Liver (tissue), 9 donors: ENCODE measurements around the gene TMEM109. TPM values are rescaled to one million over a fixed set of nuclear protein-coding genes. Genes with fewer than 3 reads are reported as not detected.

ENCODE experiments used
- DNase-seq: peaks from one replicate; pipeline ENCODE4 v3.0.0-alpha.2; 2017; ENCODE audit warnings: low spot score
- H3K27ac ChIP-seq, 2 donors: one replicate each; pipeline ENCODE4 v1.7.0; 2013; ENCODE audit warnings: inconsistent platforms in 2 of 2, low read length in 2 of 2, control low read depth in 1 of 2, low read depth in 1 of 2, mild to moderate bottlenecking in 1 of 2
- H3K27me3 ChIP-seq, 4 donors: one replicate each; pipeline versions ENCODE4 v1.6.1 to v1.7.0; 2013; ENCODE audit warnings: low read length in 3 of 4, inconsistent platforms in 1 of 4, mild to moderate bottlenecking in 1 of 4, moderate library complexity in 1 of 4; ENCODE audit not compliant: control insufficient read depth in 4 of 4, insufficient read depth in 4 of 4
- H3K36me3 ChIP-seq, 4 donors: one replicate each; pipeline versions ENCODE4 v1.6.1 to v1.7.0; 2013; ENCODE audit warnings: low read length in 3 of 4, mild to moderate bottlenecking in 3 of 4, low read depth in 1 of 4, moderate library complexity in 1 of 4; ENCODE audit not compliant: control insufficient read depth in 4 of 4, insufficient read depth in 3 of 4
- H3K4me1 ChIP-seq, 4 donors: one replicate each; pipeline versions ENCODE4 v1.6.1 to v1.7.0; 2013; ENCODE audit warnings: low read length in 3 of 4, mild to moderate bottlenecking in 3 of 4, moderate library complexity in 1 of 4; ENCODE audit not compliant: control insufficient read depth in 4 of 4, insufficient read depth in 4 of 4
- H3K4me3 ChIP-seq, 3 donors: one replicate each; pipeline versions ENCODE4 v1.6.1 to v1.7.0; 2013; ENCODE audit warnings: low read length in 3 of 3, control low read depth in 1 of 3, low read depth in 1 of 3, mild to moderate bottlenecking in 1 of 3
- H3K9ac ChIP-seq, 2 donors: one replicate each; pipeline ENCODE4 v1.7.0; 2013; ENCODE audit warnings: low read length in 2 of 2, mild to moderate bottlenecking in 2 of 2, moderate library complexity in 2 of 2, control low read depth in 1 of 2, low read depth in 1 of 2
- H3K9me3 ChIP-seq, 4 donors: one replicate each; pipeline versions ENCODE4 v1.6.1 to v1.7.0; 2013; ENCODE audit warnings: low read length in 3 of 4; ENCODE audit not compliant: control insufficient read depth in 4 of 4
- ATF3 ChIP-seq: IDR thresholded peaks from 2 replicates; pipeline ENCODE4 v1.6.1; 2016; ENCODE audit warnings: antibody characterized with exemption
- CTCF ChIP-seq: fragments of 150-350 bp; IDR thresholded peaks from 2 replicates; pipeline ENCODE4 v1.5.1; 2017; ENCODE audit warnings: improper control_type of control experiment, low read depth, low read length; ENCODE audit not compliant: missing input control
- EGR1 ChIP-seq, 2 donors: IDR thresholded peaks; 2 replicates each; pipeline ENCODE4 v1.6.1; 2016 to 2018; ENCODE audit warnings: antibody characterized with exemption in 2 of 2, low read depth in 2 of 2
- FOXA1 ChIP-seq: IDR thresholded peaks from 2 replicates; pipeline ENCODE4 v1.6.1; 2016; ENCODE audit warnings: antibody characterized with exemption
- FOXA2 ChIP-seq: IDR thresholded peaks from 2 replicates; pipeline ENCODE4 v1.6.1; 2016; ENCODE audit warnings: antibody characterized with exemption
- GABPA ChIP-seq, 2 donors: IDR thresholded peaks in 1 of 2; conservative IDR thresholded peaks in 1 of 2; 2 replicates each; pipeline ENCODE4 v1.6.1; 2016; ENCODE audit warnings: antibody characterized with exemption in 2 of 2, mild to moderate bottlenecking in 1 of 2, moderate library complexity in 1 of 2
- HNF4A ChIP-seq, 2 donors: conservative IDR thresholded peaks; 2 replicates each; pipeline ENCODE4 v1.6.1; 2016; ENCODE audit warnings: antibody characterized with exemption in 2 of 2, mild to moderate bottlenecking in 2 of 2
- HNF4G ChIP-seq: IDR thresholded peaks from 2 replicates; pipeline ENCODE4 v1.6.1; 2016; ENCODE audit warnings: antibody characterized with exemption
- JUND ChIP-seq, 2 donors: IDR thresholded peaks; 2 replicates each; pipeline ENCODE4 v1.6.1; 2016; ENCODE audit warnings: antibody characterized with exemption in 2 of 2
- MAX ChIP-seq: IDR thresholded peaks from 2 replicates; pipeline ENCODE4 v1.6.1; 2016; ENCODE audit warnings: antibody characterized with exemption
- NR2F2 ChIP-seq: IDR thresholded peaks from 2 replicates; pipeline ENCODE4 v1.6.1; 2016; ENCODE audit warnings: antibody characterized with exemption
- RAD21 ChIP-seq, 2 donors: IDR thresholded peaks; 2 replicates each; pipeline ENCODE4 v1.6.1; 2016; ENCODE audit warnings: antibody characterized with exemption in 2 of 2, mild to moderate bottlenecking in 2 of 2
- REST ChIP-seq: IDR thresholded peaks from 2 replicates; pipeline ENCODE4 v1.6.1; 2016; ENCODE audit warnings: antibody characterized with exemption, mild to moderate bottlenecking
- RXRA ChIP-seq, 2 donors: IDR thresholded peaks; 2 replicates each; pipeline ENCODE4 v1.6.1; 2017 to 2018; ENCODE audit warnings: antibody characterized with exemption in 2 of 2, mild to moderate bottlenecking in 1 of 2
- SP1 ChIP-seq: IDR thresholded peaks from 2 replicates; pipeline ENCODE4 v1.6.1; 2018; ENCODE audit warnings: antibody characterized with exemption, mild to moderate bottlenecking
- TAF1 ChIP-seq: conservative IDR thresholded peaks from 2 replicates; pipeline ENCODE4 v1.6.1; 2016; ENCODE audit warnings: antibody characterized with exemption, mild to moderate bottlenecking
- YY1 ChIP-seq: IDR thresholded peaks from 2 replicates; pipeline ENCODE4 v1.6.1; 2016; ENCODE audit warnings: antibody characterized with exemption, mild to moderate bottlenecking
- ZBTB33 ChIP-seq: IDR thresholded peaks from 2 replicates; pipeline ENCODE4 v1.6.1; 2016; ENCODE audit warnings: antibody characterized with exemption
- WGBS: extraction: QIAGEN DNeasy Blood & Tissue Kit; methylation state at CpG from one replicate; pipeline ENCODE4 v1.1.7; 2013; 5-methylcytosine and 5-hydroxymethylcytosine counted together
- polyA plus RNA-seq, 2 donors: library from polyadenylated mRNA; stranded (reverse) in 1 of 2; unstranded in 1 of 2; fragments of 200-250 nt in 1 of 2; fragments of >200 nt in 1 of 2; fragmentation: Nextera tagmentation in 1 of 2; extraction: Ambion mirVana in 1 of 2; gene quantifications; one replicate each; pipeline versions ENCODE4 v1.2.1 to v1.2.3, GENCODE V29; 2013 to 2015
- total RNA-seq, 2 donors: library from RNA; depleted of rRNA; stranded (reverse); fragments of >200 nt; gene quantifications; one replicate each; pipeline ENCODE4 v1.2.3, GENCODE V29; 2014
- donor health status: healthy.
- donor health status: healthy.
- donor health status: healthy.
- donor health status: healthy.
- donor health status: healthy.

TMEM109 gene
- total and polyA plus RNA-seq, 4 donors = 20.6 to 40.3 (median 30.6) TPM

- DNase-seq = no peak
- H3K4me1 ChIP-seq = peaks cover 5 to 13% (median 5%) of the 10 kb centered on the region in 4 donors
- H3K9ac ChIP-seq = no peak overlapping the region
- no peak overlapping the region for H3K27ac ChIP-seq
- H3K4me3 ChIP-seq = no peak overlapping the region
- peaks cover 0 to 6% (median 0%) of the 10 kb centered on the region in 4 donors for H3K27me3 ChIP-seq
- no peaks in the 10 kb centered on the region for H3K9me3 ChIP-seq
- no peak for TF ChIP-seq GABPA (IDR thresholded peaks at IDR 0.05 in 1 of 2, conservative IDR thresholded peaks at IDR 0.05 in 1 of 2)
- no peak for TF ChIP-seq HNF4A (conservative IDR thresholded peaks at IDR 0.05)
- no peak for TF ChIP-seq JUND (IDR thresholded peaks at IDR 0.05)
- no peak for TF ChIP-seq NR2F2
- no peak for TF ChIP-seq REST
- TF ChIP-seq FOXA2 = no peak
- no peak for TF ChIP-seq HNF4G
- TF ChIP-seq ATF3 = no peak
- no peak for TF ChIP-seq MAX
- TF ChIP-seq EGR1 (IDR thresholded peaks at IDR 0.05; ENCODE audit: low read depth in 2 of 2) = no peak
- no peak for TF ChIP-seq FOXA1
- no peak for TF ChIP-seq TAF1
- TF ChIP-seq CTCF = no peak
- no peak for TF ChIP-seq RXRA (IDR thresholded peaks at IDR 0.05)
- TF ChIP-seq SP1 = no peak
- no peak for TF ChIP-seq RAD21 (IDR thresholded peaks at IDR 0.05)
- no peak for TF ChIP-seq ZBTB33
- TF ChIP-seq YY1 = no peak
- 91% methylated on average over 8 of the region's 8 CpGs for WGBS
- peaks cover 0 to 8% (median 2%) of the 10 kb centered on the region in 4 donors for H3K36me3 ChIP-seq
These were observed 13.2 kb downstream of the TMEM109 start for GRCh38 chr11:60927061-60927592.
